Ecto neural progenitor cell (in vitro differentiated cells): ENCODE measurements around the gene PDGFRB.
A peak's percentile ranks its signal among the peaks of the same experiment; 100 is the strongest.

Source experiments
- DNase-seq: peaks from one replicate; pipeline ENCODE4 v3.0.0-alpha.2; 2018; ENCODE audit warnings: low spot score

The PDGFRB gene

GRCh38 chr5:150129813-150130492 is 25.7 kb downstream of the PDGFRB start:
- peak; percentile 85 for DNase-seq

- no peak for DNase-seq
These were observed 26.2 kb downstream of the PDGFRB start for GRCh38 chr5:150129454-150129812.

DNA sequence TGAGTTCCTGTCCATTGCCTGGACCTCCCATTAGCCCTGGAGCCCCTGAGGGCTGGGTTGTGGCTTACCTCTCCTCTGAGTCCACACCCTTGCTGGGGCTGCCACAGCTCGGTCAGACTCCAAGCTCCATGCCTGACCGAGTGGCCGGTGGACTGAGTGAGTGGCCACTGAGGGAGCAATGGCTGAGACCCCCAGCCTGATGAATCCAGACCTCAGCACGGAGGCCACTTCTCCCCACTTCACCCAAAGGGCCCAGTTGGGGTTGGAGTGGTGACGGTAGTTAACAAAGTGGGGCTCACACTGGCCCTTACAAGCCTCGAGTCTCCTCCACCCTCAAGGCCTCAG is 28.8 kb downstream of the PDGFRB start:
- DNase-seq = no peak

- DNase-seq = no peak
These were observed 29.3 kb downstream of the PDGFRB start for GRCh38 chr5:150126199-150126920.

DNA sequence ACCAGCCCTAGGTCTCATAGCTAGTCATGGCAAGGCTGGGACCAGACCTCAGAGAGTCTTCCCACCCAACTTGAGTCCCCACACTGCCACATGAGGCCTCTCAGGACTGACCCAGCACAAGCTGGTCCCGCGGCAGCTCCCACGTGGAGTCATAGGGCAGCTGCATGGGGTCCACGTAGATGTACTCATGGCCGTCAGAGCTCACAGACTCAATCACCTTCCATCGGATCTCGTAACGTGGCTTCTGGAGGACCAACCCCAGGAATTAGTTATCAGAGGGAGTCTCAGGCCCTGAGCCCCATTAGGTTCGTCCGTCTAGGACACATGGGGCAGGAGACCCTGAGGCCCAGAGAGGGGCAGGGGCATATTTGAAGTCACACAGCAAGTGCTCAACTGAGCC is 30.3 kb downstream of the PDGFRB start:
- no peak for DNase-seq

GRCh38 chr5:150124596-150124995 is 31.0 kb downstream of the PDGFRB start:
- DNase-seq = no peak

GRCh38 chr5:150124111-150124557 is 31.5 kb downstream of the PDGFRB start:
- DNase-seq = no peak

DNA sequence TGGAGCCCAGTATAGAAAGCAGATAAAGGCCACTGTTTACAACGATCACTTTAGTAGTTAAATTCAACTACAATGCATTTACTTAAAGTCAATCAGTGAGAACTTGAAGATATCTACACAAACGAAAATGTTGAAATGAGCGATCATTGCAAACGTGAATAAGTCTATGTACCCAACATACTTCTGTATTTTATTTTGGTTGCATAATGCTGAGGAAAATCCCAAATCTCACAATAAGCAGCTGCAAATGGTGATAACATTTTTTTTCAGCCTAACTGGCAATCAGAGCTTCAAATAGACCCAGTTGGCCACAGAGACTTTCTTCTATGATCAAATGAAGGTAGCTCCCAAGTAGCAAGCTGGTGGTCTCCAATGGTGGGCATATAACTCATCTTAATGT is 32.1 kb downstream of the PDGFRB start:
- no peak for DNase-seq

DNA sequence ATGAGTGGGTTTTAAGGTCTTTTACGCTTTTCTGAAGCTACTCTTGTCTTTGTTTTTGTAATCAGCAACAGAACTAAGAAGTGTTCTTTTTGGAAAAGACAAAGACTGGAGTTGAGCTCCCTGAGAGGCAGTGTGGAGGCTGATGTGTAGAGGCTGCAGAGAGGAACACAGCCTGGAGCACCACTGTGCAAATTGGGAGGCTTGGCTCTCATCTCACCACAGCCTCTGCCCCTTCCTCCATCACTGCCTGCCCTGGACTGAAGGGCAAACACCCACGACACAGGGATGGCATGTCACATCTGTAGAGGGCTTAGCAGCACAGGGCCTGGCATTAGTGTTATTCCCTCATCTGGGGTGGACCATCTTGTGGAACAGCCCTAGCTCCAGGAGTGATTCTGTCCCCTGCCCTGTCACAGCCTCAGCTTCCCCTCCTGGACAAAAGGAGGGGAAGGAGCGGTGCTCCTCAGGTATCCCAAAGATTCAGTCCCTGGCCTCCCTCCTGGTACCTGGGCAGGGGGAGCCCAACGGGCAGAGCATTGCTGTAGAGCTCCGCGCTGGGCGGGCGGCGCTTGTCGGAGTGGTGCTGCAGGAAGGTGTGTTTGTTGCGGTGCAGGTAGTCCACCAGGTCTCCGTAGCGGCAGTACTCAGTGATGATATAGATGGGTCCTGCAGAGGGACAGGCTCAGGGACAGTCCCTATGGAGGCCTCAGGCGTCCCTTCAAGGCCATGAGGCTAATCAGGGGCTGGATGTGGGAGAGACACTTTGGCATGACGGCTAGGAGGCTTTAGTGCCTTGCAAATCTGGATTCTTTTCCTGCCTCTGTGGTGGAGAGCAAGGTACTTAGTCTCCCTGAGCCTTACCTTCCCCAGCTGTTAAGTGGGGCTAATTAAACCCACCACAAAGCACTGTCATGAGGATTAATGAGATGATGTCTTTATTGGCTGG is 32.8 kb downstream of the PDGFRB start:
- no peak for DNase-seq

DNA sequence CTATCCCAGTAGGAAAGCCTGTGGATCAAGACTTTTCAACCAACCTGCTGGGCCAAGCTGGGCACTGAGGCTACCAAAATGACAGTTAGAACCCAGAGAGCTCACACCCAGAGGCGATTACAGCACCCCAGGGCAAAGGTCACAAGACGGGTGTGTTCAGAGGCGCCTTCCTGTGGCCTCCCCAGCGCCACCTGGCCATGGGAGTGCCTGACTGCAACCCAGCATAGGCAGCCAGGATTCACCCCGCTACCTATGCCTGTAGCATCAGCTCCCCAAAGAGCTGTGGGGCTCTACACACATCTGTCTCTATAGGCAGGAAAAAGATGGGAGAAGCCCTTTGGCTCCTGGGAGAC is 33.5 kb downstream of the PDGFRB start:
- DNase-seq = no peak

DNA sequence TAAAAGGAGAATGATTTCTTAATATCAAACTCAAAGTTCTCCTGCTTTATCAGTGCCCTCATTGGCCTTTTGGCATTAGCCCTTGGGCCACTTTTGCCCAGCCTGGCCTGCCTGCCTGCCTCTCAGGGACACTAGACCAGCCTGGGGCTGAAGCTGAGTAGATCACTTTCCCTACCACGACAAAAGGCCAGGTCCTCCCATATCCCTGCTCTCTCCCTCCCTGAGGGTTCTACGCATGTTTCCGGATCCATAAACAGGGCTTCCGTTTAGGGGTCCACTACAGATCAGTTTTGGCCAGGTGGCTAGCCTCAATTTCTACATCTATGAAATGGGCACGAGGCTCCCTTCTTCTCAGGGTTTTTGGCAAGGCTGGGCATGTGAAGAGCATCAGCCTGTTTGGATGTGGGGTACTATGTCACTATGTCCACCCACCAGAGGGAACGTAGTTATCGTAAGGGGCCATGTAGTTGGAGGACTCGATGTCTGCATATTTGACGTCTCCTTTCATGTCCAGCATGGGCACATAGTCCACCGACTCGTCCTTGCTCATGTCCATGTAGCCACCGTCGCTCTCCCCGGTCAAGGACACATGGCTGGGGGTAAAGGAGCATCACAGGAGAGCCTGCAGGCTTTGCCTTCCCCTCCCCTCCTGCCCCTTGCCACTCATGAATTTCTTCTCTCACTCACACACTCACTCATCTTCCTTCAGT is 34.0 kb downstream of the PDGFRB start:
- peak; percentile 33 for DNase-seq

- DNase-seq = peak; percentile 50
These were observed 34.8 kb downstream of the PDGFRB start for GRCh38 chr5:150120617-150121447.

DNA sequence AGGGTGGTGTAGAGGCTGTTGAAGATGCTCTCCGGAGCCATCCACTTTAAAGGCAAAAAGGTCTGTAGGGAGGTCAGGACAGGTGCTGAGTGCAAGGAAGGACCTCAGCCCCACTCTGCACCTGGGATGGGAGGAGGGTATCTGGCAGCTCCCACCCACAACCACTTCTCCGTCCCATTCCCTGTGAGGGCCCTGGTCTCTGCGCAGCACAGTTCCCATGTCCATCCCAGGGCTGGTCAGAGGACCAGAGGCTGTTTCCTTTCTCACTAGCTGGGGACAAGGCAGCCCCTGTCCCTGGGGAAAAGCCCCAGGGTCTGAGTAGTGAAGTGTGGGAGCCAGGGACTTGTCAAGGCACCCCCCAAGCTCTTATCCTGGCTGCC is 35.6 kb downstream of the PDGFRB start:
- DNase-seq = peak; percentile 39

DNA sequence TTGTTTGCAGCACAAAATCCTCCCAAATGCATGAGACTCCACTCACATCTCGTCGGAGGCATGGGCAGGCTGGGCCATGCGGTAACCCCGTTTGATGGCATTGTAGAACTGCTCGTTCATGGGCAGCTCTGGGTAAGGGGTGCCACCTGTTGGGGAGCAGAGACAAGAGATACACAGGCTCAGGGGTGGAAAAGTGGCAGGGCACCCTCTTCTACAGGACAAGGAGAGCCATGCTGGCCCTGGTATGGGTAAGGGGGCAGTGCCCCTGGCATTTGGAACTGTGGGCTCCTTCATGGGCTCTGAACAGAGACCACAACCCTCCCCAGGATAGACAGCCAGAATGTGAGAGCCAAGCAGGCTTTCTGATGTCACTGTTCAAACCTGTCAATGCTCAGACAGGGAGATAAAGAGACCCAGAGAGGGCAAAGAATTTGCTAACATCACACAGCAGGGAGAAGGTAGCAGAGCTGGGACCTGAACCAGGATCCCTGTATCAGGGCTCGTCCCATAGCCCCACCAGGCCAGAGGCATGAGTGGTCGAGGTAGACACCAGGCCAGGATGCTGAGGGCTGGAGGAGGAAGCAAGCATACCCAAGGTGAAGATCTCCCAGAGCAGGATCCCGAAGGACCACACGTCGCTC is 36.1 kb downstream of the PDGFRB start:
- no peak for DNase-seq

GRCh38 chr5:150118561-150119229 is 37.0 kb downstream of the PDGFRB start:
- DNase-seq = peak; percentile 33

- peak; percentile 41 for DNase-seq
These were observed 37.6 kb downstream of the PDGFRB start for GRCh38 chr5:150117945-150118560.

DNA sequence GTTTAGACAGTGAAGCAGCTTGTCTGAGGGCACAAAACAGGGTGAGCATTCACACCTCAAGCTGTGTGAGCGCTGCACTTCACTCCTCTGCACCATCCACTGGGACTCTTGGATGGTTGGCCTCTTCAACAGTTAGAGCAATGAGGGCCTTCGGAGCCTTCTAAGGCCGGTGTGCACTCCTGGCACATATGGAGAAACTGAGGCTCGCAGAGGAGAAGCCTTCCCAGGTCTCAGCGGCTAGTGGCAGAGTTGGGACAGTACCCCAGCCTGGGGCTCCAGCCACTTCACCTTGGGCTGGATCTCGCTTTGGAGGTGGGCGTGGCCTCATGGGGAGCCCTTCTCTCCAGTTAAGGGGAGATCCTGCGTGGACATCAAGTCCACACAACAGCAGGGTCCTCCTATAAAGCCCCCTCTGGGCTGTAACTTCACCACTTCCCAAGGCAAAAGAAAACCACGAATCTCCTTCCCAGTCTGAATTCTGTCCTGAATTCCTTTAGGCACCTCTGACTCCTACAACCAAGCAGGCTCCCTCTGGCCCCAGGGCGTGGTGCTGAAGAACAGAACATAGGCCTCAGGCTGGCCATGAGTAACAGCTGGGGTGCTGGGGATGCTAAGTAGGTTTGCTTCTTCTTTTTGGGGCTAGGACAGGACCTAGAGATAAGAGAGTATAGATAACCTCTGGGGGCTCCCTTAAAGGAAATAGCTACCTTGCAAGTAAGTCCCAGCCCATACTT is 38.8 kb downstream of the PDGFRB start:
- peak; percentile 47 for DNase-seq

GRCh38 chr5:150114773-150115408 is 40.8 kb downstream of the PDGFRB start:
- no peak for DNase-seq
